Lung (tissue), 12 donors: ENCODE results near the gene NINJ1. TPM values are rescaled to one million over a fixed set of nuclear protein-coding genes. Genes with fewer than 3 reads are reported as not detected.

Experiments used
- ATAC-seq: fragments of 200-7000 bp; cut with Tn5 transposase; one replicate; pipeline ENCODE4 v1.9.1; 2020; ENCODE audit warnings: moderate number of reproducible peaks; ENCODE audit not compliant: insufficient read depth, low FRiP score
- DNase-seq, 3 donors: peaks; one replicate each; pipeline ENCODE4 v3.0.0-alpha.2; 2013 to 2017
- H3K27ac ChIP-seq, 2 donors: one replicate each; pipeline ENCODE4 v1.5.1; 2013; ENCODE audit warnings: mild to moderate bottlenecking in 2 of 2, moderate library complexity in 2 of 2, control low read depth in 1 of 2, inconsistent platforms in 1 of 2, low read depth in 1 of 2, low read length in 1 of 2
- H3K27me3 ChIP-seq, 3 donors: one replicate each; pipeline ENCODE4 v1.5.1; 2013; ENCODE audit warnings: low read length in 2 of 3; ENCODE audit not compliant: control insufficient read depth in 3 of 3, insufficient read depth in 3 of 3
- H3K36me3 ChIP-seq, 4 donors: one replicate each; pipeline ENCODE4 v1.5.1; 2013; ENCODE audit warnings: low read length in 4 of 4, mild to moderate bottlenecking in 1 of 4, moderate library complexity in 1 of 4; ENCODE audit not compliant: control insufficient read depth in 4 of 4, insufficient read depth in 4 of 4
- H3K4me1 ChIP-seq, 5 donors: one replicate each; pipeline ENCODE4 v1.5.1; 2013; ENCODE audit warnings: low read length in 5 of 5, mild to moderate bottlenecking in 2 of 5, moderate library complexity in 1 of 5; ENCODE audit not compliant: control insufficient read depth in 5 of 5, insufficient read depth in 5 of 5
- H3K4me3 ChIP-seq: one replicate; pipeline ENCODE4 v1.5.1; 2013; ENCODE audit warnings: mild to moderate bottlenecking, control low read depth, moderate library complexity
- H3K9ac ChIP-seq, 2 donors: one replicate each; pipeline ENCODE4 v1.5.1; 2013; ENCODE audit warnings: low read length in 2 of 2, control low read depth in 1 of 2; ENCODE audit not compliant: insufficient read depth in 1 of 2
- H3K9me3 ChIP-seq, 4 donors: one replicate each; pipeline ENCODE4 v1.5.1; 2013; ENCODE audit warnings: low read length in 3 of 4, mild to moderate bottlenecking in 1 of 4, moderate library complexity in 1 of 4; ENCODE audit not compliant: control insufficient read depth in 4 of 4, insufficient read depth in 3 of 4
- WGBS, 2 donors: extraction: QIAGEN DNeasy Blood & Tissue Kit; methylation state at CpG; one replicate each; pipeline ENCODE4 v1.1.7; 2013; 5-methylcytosine and 5-hydroxymethylcytosine counted together
- polyA plus RNA-seq, 2 donors: library from polyadenylated mRNA; stranded (reverse); fragments of 200-250 nt; gene quantifications; one replicate each; pipeline ENCODE4 v1.2.1, GENCODE V29; 2013
- total RNA-seq, 2 donors: library from RNA; depleted of rRNA in 1 of 2; stranded (reverse); fragments of >200 nt in 1 of 2; gene quantifications; one replicate each; pipeline ENCODE4 v1.2.1, GENCODE V29; 2014 to 2021
- TF ChIP-seq, protein P1 (sequence below): IDR thresholded peaks from 2 replicates; pipeline ENCODE4 v1.5.1; 2012; ENCODE audit warnings: mild to moderate bottlenecking; ENCODE audit errors: control extremely low read depth, extremely low read depth
- donor health status: control.
- donor health status: control.
- donor health status: Bipolar disorder and iron deficiency.
- donor health status: healthy.
- donor health status: DM: yes; HTN: yes; CAD: no.

The NINJ1 gene
- total and polyA plus RNA-seq, 4 donors, result 44.3 to 324 (median 50.5) TPM

DNA sequence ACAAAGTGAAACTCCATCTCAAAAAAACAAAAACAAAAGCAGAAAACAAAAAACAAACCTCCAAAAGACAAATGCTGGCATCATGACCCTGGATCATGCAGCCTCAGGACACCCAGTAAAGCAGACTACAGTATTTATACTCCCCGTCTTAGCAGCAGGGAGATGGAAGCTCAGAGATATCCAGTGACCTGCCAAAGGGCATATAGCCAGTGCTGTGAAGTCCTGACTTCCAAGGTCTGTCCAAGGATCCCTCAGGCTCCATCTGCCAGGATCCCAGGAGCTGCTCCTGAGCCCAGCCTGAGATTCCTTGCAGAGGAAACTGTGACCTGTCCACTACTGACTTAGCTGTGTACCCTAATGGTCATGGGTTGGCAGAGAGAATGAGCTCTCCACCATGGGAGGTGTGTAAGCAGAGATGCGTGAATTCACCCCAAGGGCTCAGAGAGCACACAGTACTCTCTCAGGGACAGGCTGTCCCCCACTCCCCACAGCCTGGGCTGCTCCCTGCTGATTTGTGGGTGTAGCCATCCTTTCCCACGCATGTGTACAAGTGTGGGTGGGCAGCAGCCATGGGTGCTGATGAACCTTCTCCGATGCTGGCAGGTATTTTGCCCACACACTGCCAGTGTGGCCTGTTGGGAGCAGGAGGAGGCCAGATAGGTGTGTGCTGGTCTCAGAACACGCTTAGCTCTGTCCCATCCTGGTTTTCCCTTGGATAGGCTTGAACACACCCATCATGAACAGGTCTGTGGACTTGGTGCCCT is 47.8 kb upstream of the NINJ1 start:
- Histone ChIP-seq H3K9ac (no peak overlapping the region), H3K4me3 (no peak overlapping the region), H3K27ac (no peak overlapping the region), H3K36me3 (no peaks in the 10 kb centered on the region), H3K27me3 (peaks cover 0 to 23% (median 15%) of the 10 kb centered on the region in 3 donors), H3K9me3 (peaks cover 0 to 7% (median 0%) of the 10 kb centered on the region in 4 donors), H3K4me1 (peaks cover 0 to 16% (median under 1%) of the 10 kb centered on the region in 5 donors)
- 78 to 94% methylated on average over 5 of the region's 5 CpGs for WGBS, 2 donors
- DNase-seq (no peak), ATAC-seq (no peak)
- TF ChIP-seq, protein P1, sequence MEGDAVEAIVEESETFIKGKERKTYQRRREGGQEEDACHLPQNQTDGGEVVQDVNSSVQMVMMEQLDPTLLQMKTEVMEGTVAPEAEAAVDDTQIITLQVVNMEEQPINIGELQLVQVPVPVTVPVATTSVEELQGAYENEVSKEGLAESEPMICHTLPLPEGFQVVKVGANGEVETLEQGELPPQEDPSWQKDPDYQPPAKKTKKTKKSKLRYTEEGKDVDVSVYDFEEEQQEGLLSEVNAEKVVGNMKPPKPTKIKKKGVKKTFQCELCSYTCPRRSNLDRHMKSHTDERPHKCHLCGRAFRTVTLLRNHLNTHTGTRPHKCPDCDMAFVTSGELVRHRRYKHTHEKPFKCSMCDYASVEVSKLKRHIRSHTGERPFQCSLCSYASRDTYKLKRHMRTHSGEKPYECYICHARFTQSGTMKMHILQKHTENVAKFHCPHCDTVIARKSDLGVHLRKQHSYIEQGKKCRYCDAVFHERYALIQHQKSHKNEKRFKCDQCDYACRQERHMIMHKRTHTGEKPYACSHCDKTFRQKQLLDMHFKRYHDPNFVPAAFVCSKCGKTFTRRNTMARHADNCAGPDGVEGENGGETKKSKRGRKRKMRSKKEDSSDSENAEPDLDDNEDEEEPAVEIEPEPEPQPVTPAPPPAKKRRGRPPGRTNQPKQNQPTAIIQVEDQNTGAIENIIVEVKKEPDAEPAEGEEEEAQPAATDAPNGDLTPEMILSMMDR, result no peak

DNA sequence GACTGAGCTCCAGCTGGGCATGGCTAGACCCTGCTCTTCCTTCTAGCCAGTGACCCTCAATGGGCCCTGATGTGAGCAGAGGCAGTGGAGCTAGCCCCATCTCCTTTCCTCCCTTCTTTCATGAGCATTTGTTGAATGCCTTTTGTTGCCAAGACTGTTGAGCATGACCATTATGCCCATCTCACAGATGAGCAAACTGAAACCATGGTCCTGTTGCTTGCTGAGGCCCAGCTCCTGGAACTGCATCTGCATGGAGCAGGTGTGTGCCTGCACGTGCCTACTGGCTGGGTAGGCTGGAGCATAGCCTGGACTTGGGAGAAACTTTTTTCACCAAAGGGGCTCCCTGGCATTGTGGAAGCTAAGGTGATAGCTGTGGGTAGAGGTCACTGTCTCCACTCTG is 46.9 kb upstream of the NINJ1 start:
- no peak for ATAC-seq
- Histone ChIP-seq H3K27ac (no peak overlapping the region), H3K36me3 (no peaks in the 10 kb centered on the region), H3K4me1 (peaks cover 0 to 16% (median 0%) of the 10 kb centered on the region in 5 donors), H3K9ac (no peak overlapping the region), H3K4me3 (no peak overlapping the region), H3K9me3 (peaks cover 0 to 7% (median 0%) of the 10 kb centered on the region in 4 donors), H3K27me3 (peaks cover 0 to 23% (median 15%) of the 10 kb centered on the region in 3 donors)
- no peak for DNase-seq
- 91 to 93% methylated on average over 1 of the region's 1 CpG for WGBS, 2 donors
- TF ChIP-seq, protein P1, result no peak

DNA sequence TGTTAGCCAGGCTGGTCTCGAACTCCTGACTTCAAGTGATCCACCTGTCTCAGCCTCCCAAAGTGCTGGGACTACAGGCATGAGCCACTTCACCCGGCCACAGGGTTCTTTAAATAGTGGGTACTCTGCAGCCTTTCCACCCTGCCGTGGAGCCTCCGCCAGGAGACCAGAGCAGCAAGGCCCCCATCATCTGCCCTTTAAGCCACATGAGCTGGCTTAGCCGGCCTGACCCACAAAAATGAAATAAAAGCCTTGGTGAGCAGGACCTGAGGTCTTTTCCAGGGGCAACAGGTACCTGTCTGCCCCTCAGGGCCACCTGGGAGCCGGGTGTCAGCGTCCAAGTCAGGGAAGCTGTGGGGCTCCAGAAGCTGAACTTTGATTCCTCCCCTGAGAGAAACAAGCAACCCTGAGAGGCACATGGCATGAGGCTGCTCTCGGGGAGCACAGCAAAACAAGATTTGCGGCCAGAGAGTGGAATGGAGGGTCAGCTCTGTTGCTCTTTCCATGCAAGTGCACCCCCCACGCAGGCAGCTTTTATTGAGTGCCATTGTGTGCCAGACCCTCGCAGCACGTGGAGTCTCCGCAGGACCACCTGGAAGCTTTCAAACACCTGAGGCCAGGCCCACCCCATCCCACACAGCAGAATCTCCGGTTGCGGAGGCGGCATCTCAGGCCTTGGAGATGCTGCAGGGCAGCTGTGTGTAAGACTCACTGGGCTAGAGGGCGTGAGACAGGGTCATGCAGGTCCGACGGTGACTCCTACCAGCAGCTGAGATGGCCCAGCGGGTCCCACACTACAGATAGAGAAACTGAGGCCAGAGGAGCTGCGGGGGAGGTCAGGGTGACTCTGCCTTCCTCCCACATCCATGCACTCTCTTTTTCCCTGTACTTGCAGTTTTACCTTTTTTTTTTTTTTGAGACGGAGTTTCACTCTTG is 45.1 kb upstream of the NINJ1 start:
- H3K27me3 ChIP-seq, result peaks cover 0 to 20% (median 15%) of the 10 kb centered on the region in 3 donors
- WGBS, 2 donors, result 88 to 90% methylated on average over 21 to 22 of the region's 22 CpGs
- no peak for DNase-seq

More for the DNA sequence above, 45.1 kb upstream of the NINJ1 start:
- Histone ChIP-seq H3K9me3 (peaks cover 0 to 7% (median 0%) of the 10 kb centered on the region in 4 donors), H3K9ac (no peak overlapping the region), H3K27ac (no peak overlapping the region), H3K36me3 (no peaks in the 10 kb centered on the region), H3K4me3 (no peak overlapping the region), H3K4me1 (peaks cover 0 to 11% (median 0%) of the 10 kb centered on the region in 5 donors)
- TF ChIP-seq, protein P1, result no peak
- ATAC-seq, result no peak
